Bladder microvascular endothelial cell (primary cell): ENCODE results near the gene TNIP1. TPM values are rescaled to one million over a fixed set of nuclear protein-coding genes. Genes with fewer than 3 reads are reported as not detected.

Experiments
- total RNA-seq: library from RNA; depleted of rRNA; stranded (reverse); fragments of >200 nt; gene quantifications from 2 replicates; pipeline ENCODE4 v1.2.3, GENCODE V29; 2014

TNIP1 gene, protein sequence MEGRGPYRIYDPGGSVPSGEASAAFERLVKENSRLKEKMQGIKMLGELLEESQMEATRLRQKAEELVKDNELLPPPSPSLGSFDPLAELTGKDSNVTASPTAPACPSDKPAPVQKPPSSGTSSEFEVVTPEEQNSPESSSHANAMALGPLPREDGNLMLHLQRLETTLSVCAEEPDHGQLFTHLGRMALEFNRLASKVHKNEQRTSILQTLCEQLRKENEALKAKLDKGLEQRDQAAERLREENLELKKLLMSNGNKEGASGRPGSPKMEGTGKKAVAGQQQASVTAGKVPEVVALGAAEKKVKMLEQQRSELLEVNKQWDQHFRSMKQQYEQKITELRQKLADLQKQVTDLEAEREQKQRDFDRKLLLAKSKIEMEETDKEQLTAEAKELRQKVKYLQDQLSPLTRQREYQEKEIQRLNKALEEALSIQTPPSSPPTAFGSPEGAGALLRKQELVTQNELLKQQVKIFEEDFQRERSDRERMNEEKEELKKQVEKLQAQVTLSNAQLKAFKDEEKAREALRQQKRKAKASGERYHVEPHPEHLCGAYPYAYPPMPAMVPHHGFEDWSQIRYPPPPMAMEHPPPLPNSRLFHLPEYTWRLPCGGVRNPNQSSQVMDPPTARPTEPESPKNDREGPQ
- 70.9 and 191 TPM in 2 replicates for total RNA-seq

DNA sequence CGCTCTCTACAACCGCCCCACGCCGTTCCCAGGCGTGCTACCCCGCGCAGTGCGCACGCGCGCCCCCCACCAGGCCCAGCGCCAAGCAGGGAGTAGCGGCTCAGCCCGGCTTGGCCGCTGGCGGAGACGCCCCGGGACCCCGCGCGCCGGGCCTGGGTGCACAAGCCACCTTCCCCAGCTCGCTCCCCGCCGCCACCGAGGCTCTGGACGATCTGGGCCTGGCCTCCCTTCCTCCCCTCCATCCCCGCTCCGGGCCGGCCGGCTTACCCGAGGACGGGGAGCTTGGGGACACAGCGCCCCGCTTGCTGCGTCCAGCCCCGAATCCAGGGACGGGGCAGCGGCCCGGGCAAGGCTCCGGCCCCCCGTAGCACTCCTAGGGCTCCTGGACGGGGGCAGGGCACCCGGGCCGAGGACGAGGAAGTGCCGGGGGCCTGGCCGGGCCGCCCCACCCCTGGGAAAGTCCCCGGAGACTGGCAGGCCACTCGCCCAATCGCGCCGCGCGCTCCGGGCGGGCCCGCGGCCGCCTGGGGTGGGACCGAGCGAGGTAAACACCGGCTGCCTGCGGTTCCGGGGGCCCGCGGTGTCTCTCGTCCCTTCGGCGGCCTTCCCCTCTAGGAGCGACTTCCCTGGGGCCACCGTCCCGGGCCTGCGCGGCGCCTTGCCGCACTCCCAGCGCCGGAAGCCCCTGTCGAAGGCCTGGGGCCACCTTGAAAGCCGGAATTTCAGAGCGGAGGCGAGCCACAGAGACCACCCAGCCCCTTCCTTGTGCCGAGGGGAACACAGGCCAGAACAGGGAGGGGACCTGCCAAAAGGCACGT is at the start of gene TNIP1:
Gene TNIP1 (minus strand): TSS at position 422 of the 818 bp plus-strand sequence. CDS start 15,939 bp downstream, outside the sequence.

DNA sequence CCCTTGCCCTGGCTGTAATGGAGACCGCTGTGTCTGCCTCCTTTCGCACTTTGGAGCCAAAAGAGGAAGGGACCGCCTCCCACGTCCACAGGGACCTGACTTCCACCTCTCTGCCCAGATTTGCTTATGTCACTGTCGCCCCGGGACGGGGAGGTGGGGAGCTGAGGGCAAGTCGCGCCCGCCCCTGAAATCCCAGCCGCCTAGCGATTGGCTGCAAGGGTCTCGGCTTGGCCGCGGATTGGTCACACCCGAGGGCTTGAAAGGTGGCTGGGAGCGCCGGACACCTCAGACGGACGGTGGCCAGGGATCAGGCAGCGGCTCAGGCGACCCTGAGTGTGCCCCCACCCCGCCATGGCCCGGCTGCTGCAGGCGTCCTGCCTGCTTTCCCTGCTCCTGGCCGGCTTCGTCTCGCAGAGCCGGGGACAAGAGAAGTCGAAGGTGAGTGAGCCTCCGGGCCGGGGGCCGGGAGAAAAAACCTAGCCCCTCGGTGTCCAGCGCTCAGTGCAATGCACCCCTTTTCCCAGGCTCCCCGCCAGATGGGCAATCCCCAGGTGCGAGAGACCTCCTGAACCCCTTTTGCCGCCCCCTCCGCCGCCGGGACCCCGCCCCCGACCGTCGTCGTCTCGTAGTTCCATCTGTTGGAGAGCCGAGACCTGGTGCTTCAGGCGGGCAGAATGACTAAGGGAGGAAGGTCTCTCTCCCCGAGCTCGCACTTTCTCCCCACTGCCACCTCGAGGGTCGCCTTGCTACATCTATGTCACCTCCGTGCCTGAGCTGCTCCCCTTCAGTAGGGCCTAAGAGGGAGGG is 60.3 kb downstream of the TNIP1 start, which contains the start of gene GPX3:
Gene GPX3 (plus strand): TSS at position 288 of the 807 bp plus-strand sequence. CDS start 64 bp downstream, at position 352.

Other genes starting within 250 kb of the TNIP1 start
- gene IRGM, start 234.5 kb downstream of the TNIP1 start, total RNA-seq = not detected in 2 replicates
- gene ZNF300, start 176.1 kb downstream of the TNIP1 start, total RNA-seq = 4.2 and 9.8 TPM in 2 replicates
- gene GPX3, start 60.4 kb downstream of the TNIP1 start, total RNA-seq = 7.3 and 14.5 TPM in 2 replicates
- 187 and 365 TPM in 2 replicates for gene ANXA6, start 76.7 kb upstream of the TNIP1 start, total RNA-seq
- gene CCDC69, start 143.1 kb upstream of the TNIP1 start, total RNA-seq = 5.1 and 7.1 TPM in 2 replicates
- 11.5 and 15.4 TPM in 2 replicates for gene GM2A, start 172.2 kb upstream of the TNIP1 start, total RNA-seq
- not detected in 2 replicates for gene SLC36A3, start 222.7 kb upstream of the TNIP1 start, total RNA-seq